Uterus (tissue), 2 donors: ENCODE data around the gene NETO2.

Experiments
- CTCF ChIP-seq, 4 experiments: fragments of 200-600 bp in 2 of 4; fragments of 450-650 bp in 2 of 4; sonication (generic) in 2 of 4; IDR thresholded peaks; one replicate each; pipeline ENCODE4 v1.5.1; 2016 to 2019; ENCODE audit warnings: antibody characterized with exemption in 4 of 4, mild to moderate bottlenecking in 2 of 4, moderate library complexity in 1 of 4
- POLR2A ChIP-seq, 2 donors: fragments of 450-650 bp; IDR thresholded peaks; one replicate each; pipeline ENCODE4 v1.6.1; 2016; ENCODE audit warnings: antibody characterized with exemption in 2 of 2, mild to moderate bottlenecking in 1 of 2, moderate library complexity in 1 of 2

GRCh38 chr16:47110939-47111338, 32.8 kb downstream of the NETO2 start:
- TF ChIP-seq CTCF (IDR thresholded peaks at IDR 0.05): no peak
- TF ChIP-seq POLR2A (IDR thresholded peaks at IDR 0.05): no peak
